ENCODE measurements around the gene PRM3.

PRM3 gene

GRCh38 chr16:11258553-11259492 lies 14.6 kb downstream of the PRM3 start:
- DNase-seq, result no peak

- DNase-seq, result peak; percentile 81
Observed at GRCh38 chr16:11257131-11257938, 16.1 kb downstream of the PRM3 start.

- DNase-seq, result peak; percentile 74
Observed at GRCh38 chr16:11256661-11257130, 16.7 kb downstream of the PRM3 start.

GRCh38 chr16:11255737-11256660 lies 17.4 kb downstream of the PRM3 start, which contains the start of gene SOCS1:
Gene SOCS1, minus strand, starts transcription at chr16:11256204. Its CDS starts 726 bp downstream, at chr16:11255478.
- DNase-seq, result peak; percentile 96

- peak; percentile 87 for DNase-seq
Observed at GRCh38 chr16:11254913-11255736, 18.3 kb downstream of the PRM3 start.

- DNase-seq, result no peak
Observed at GRCh38 chr16:11253995-11254912, 19.2 kb downstream of the PRM3 start.

- DNase-seq, result no peak
Observed at GRCh38 chr16:11253009-11253994, 20.1 kb downstream of the PRM3 start.

- no peak for DNase-seq
Observed at GRCh38 chr16:11252482-11252931, 20.9 kb downstream of the PRM3 start.

- no peak for DNase-seq
Observed at GRCh38 chr16:11251525-11252481, 21.6 kb downstream of the PRM3 start.

- no peak for DNase-seq
Observed at GRCh38 chr16:11250786-11251524, 22.5 kb downstream of the PRM3 start.

GRCh38 chr16:11250091-11250785 lies 23.2 kb downstream of the PRM3 start:
- peak; percentile 57 for DNase-seq

- DNase-seq, result no peak
Observed at GRCh38 chr16:11249233-11250061, 24.0 kb downstream of the PRM3 start.

GRCh38 chr16:11248133-11248532 lies 25.3 kb downstream of the PRM3 start:
- DNase-seq, result no peak

GRCh38 chr16:11245988-11246387 lies 27.4 kb downstream of the PRM3 start:
- no peak for DNase-seq

- DNase-seq, result no peak
Observed at GRCh38 chr16:11245222-11245737, 28.1 kb downstream of the PRM3 start.

Data from right kidney (tissue), 1 donor.